NCI-H2196 treated with DMSO at 0.1 percent for 48 hours (cell line): ENCODE data around the gene H2BW1.
"Not testable (repeated sequence)": the region's sequence is repeated elsewhere in the genome, so short reads cannot be mapped to it uniquely, and the experiment has no call there.

Experiments used
- DNase-seq: peaks from one replicate; lab custom pipeline; 2025; ENCODE audit not compliant: unreplicated experiment; lab: John Stamatoyannopoulos, UW

The H2BW1 gene, protein sequence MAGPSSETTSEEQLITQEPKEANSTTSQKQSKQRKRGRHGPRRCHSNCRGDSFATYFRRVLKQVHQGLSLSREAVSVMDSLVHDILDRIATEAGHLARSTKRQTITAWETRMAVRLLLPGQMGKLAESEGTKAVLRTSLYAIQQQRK

DNA sequence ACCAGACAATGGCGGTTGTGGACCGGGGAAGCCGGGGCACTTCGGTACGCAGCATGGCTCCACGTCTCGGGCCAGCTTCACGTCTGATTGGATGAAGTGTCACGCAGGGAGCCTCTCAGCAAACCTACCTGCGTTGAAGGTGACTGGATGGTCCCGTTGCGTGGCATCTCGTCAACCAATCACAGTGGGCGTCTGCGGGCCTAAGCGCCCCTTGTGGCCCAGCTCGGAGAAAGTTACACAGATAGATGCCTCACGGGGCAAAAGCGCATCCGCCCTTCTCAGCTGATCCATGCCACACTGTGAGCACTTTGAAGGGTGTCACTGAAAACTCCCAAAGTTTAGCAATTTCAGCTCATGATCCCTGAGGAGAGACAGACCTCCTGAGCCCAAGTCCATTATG, at the start of gene H2BW1:
H2BW1 (minus strand) TSS at position 103 of the 400 bp plus-strand sequence. CDS start 132 bp downstream, outside the sequence.
- DNase-seq = no peak

- not testable (repeated sequence) for DNase-seq
These were observed 49.1 kb upstream of the H2BW1 start for GRCh38 chrX:104062636-104063035.

GRCh38 chrX:104054956-104055355, 41.4 kb upstream of the H2BW1 start:
- DNase-seq = not testable (repeated sequence)

DNA sequence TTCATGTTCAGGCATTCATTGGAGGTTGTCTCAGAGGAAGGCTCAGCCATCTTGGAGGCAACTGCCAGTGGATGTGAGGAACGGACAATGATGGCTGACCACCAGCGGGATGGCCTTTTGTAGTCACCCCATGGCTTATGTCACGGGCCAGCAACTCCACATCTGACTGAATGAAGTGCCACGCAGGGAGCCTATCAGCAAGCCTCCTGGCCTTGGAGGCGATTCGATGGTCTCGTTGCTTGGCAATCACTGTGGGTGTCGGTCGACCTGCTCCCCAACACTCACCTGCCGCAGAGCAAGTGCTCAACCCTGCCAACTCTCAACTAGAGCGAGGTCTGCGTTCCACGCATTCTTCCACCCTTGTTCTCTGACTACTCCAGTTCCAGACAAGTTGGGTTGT, 33.7 kb upstream of the H2BW1 start:
- DNase-seq = no peak

GRCh38 chrX:104045642-104046041, 32.1 kb upstream of the H2BW1 start:
- DNase-seq = no peak

DNA sequence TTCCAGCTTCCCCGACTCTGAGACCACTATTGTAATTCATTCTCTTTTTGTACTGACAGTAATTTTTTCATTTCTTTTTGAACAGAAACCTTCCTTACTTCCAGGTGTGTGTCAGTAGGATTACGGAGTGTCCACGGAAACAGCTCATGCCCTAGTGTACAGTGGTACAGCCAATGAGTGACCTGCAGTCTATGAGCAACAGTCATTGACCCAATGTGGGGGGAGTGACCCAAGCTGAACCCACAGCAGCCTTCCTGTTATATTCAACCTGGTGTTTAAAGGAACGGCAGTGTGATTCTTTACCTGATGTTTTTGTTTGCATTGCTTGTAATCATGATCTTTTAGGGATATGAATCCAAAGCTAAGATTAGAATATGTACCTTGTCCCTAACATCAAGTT, 27.5 kb upstream of the H2BW1 start:
- DNase-seq = no peak

DNA sequence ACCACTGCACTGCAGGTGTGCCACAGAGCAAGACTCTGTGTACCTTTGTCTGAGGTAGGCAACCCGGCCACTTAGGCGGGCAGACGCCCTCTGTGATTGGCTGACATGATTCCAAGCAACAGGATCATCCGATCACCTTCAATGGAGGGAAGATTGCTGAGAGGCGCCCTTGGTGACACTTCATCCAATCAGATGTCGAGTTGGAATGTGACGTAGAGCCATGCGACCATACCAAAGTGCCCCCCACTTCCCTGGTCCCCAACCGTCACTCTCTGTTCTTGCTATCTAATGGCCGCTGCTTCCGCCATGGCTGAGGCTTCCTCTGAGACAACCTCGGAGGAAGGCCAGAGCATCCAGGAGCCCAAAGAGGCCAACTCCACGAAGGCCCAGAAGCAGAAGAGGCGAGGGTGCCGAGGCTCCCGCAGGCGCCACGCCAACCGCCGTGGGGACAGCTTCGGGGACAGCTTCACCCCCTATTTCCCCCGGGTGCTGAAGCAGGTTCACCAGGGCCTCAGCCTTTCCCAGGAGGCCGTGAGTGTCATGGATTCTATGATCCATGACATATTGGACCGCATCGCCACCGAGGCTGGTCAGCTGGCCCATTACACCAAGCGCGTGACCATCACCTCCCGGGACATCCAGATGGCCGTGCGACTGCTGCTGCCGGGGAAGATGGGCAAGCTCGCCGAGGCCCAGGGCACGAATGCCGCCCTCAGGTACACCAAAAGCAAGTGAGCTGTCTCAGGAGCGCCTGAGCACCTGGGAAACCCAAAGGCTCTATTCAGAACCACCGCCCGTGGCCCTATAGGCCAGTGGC, 26.4 kb upstream of the H2BW1 start, which contains the start of gene H2BW2:
H2BW2 (plus strand) TSS at position 268 of the 817 bp plus-strand sequence; CDS start at position 307, 39 bp downstream.
- DNase-seq = no peak

- no peak for DNase-seq
These were observed 4.6 kb upstream of the H2BW1 start for GRCh38 chrX:104018126-104018525.

- DNase-seq = not testable (repeated sequence)
These were observed 2.1 kb upstream of the H2BW1 start for GRCh38 chrX:104015576-104015975.

GRCh38 chrX:104013158-104013557, 350 bp downstream of the H2BW1 start:
- no peak for DNase-seq

GRCh38 chrX:104008831-104009230, 4.7 kb downstream of the H2BW1 start:
- DNase-seq = no peak

DNA sequence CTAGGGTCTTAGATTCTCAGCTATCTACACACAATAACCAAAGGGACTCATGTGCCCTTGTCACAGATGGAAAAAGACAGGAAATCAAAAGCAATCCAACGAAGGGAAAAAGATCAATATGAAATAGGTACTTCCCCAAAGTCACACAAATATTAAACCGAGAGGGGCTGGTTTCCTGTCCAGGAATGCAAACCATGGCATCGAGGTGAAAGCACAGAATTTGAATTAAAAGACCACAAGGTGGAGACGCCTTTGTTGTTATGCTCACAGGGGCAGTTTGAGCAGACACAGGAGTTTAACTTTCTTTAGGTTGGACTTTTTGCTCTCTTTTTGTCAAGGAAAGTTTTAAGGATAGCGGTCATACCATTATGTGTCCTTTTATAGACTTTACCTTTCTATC, 14.3 kb downstream of the H2BW1 start:
- no peak for DNase-seq

DNA sequence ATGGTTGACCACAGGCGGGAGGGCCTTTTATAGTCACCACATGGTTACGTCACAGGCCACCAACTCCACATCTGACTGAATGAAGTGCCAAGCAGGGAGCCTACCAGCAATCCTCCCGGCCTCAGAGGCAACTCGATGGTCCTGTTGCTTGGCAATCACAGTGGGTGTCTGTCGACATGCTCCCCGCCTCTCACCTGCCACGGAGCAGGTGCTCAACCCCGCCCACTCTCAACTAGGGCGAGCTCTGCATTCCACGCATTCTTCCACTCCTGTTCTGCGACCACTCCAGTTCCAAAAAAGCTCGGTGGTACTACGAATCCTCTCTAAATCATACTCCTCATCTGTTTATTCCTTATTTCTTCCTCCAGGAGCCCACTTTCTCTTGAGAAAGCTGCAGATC, 30.0 kb downstream of the H2BW1 start:
- DNase-seq = not testable (repeated sequence)

DNA sequence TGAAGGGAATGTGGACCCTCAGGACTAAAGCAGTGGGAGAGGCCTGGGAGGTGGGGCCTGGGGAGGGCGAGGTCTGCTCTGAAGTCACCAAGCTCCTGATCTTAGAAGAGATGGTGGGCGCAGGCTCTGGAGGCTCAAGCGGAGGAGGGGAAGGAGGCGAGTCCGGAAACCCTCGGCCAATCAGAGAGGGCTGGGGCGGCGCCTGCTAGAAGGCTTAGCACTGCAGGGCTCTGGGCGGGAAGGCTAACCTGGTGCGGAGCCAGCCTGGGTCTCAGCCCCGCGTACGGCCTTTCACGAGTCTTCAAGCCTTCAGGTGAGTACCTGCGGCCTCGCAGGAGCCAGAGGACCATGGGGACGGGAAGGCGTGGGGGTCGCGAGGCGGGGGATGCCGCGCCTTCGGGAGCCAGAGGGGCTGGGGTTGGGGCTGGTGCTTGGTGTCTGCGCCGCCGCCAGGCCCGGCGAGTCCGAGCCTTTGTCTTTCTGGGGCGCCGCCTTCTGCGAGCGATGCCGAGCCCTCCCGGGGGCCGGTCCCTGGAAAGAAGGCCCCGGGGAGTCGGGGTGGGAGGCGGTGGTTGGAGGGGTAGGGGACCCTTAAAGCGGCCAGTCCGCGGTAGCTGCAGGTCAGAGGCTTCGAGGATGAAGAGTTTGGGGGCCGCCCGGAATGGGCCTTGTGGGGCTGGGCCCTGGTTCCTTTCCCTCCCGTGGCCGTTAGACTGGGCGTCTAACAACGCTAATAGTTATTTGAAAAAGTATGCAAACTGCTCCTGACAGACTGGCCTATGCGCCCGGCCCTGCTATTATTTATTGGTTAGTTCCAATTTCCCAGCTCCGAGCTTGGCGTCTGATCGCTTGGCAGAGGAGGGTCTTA, 50.9 kb downstream of the H2BW1 start, which contains the start of gene TMSB15B:
TMSB15B (plus strand) TSS at position 217 of the 868 bp plus-strand sequence.
- DNase-seq = not testable (repeated sequence)
